ENCODE measurements around the gene LRRC36. TPM values are rescaled to one million over a fixed set of nuclear protein-coding genes. Genes with fewer than 3 reads are reported as not detected.
A peak's percentile ranks its signal among the peaks of the same experiment; 100 is the strongest.

Gene LRRC36
- total and polyA plus RNA-seq, 9 of the 15 experiments (the other 6 are each of a cell fraction or from before 2014, with no cell fraction given): 0.09 to 0.40 (median 0.17) TPM; not detected in 1

GRCh38 chr16:67415872-67416793, 89.5 kb downstream of the LRRC36 start, which contains the start of gene ZDHHC1 (continued):
- peak; percentile 81 for TF ChIP-seq ZNF407 (IDR thresholded peaks at IDR 0.05; ENCODE audit: low read depth)
- TF ChIP-seq PTBP1 (IDR thresholded peaks at IDR 0.05; ENCODE audit: low read depth, low read length): no peak
- TF ChIP-seq IFI16 (CRISPR knock-in tag; IDR thresholded peaks at IDR 0.05): no peak
- 0 out of 2 replicates have a peak, but pooled peaks have one; percentile 18 for TF ChIP-seq ZFX (CRISPR knock-in tag; IDR thresholded peaks at IDR 0.05)
- TF ChIP-seq MBD1 (CRISPR knock-in tag; IDR thresholded peaks at IDR 0.05): no peak
- TF ChIP-seq RREB1 (CRISPR knock-in tag; IDR thresholded peaks at IDR 0.05): no peak

All from K562 (cell line).